Left kidney (tissue), 8 donors: ENCODE results near the gene CYP4F12. TPM values are rescaled to one million over a fixed set of nuclear protein-coding genes. Genes with fewer than 3 reads are reported as not detected.

Experiments used
- DNase-seq: peaks from one replicate; pipeline ENCODE4 v3.0.0-alpha.2; 2013
- long read RNA-seq, 8 donors: transcript quantifications; one replicate each; lab custom pipeline, GENCODE V29; 2026
- polyA plus RNA-seq: library from polyadenylated mRNA; unstranded; fragments of 120-200 nt; gene quantifications from one replicate; pipeline ENCODE4 v1.2.1, GENCODE V29; 2013; ENCODE audit not compliant: insufficient read length

CYP4F12 gene, protein sequence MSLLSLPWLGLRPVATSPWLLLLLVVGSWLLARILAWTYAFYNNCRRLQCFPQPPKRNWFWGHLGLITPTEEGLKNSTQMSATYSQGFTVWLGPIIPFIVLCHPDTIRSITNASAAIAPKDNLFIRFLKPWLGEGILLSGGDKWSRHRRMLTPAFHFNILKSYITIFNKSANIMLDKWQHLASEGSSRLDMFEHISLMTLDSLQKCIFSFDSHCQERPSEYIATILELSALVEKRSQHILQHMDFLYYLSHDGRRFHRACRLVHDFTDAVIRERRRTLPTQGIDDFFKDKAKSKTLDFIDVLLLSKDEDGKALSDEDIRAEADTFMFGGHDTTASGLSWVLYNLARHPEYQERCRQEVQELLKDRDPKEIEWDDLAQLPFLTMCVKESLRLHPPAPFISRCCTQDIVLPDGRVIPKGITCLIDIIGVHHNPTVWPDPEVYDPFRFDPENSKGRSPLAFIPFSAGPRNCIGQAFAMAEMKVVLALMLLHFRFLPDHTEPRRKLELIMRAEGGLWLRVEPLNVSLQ
- 1.1 TPM for polyA plus RNA-seq
- long read RNA-seq, donor 1, result 0 reads
- long read RNA-seq, donor 2, result 0 reads
- long read RNA-seq, donor 3, partial matches to known transcripts, result 0 of 1 reads
- long read RNA-seq, donor 3, other reads (novel, unspliced or antisense), result 0 of 1 reads
- long read RNA-seq, donor 4, result 0 reads
- long read RNA-seq, donor 5, result 0 reads
- long read RNA-seq, donor 6, result 0 reads
- long read RNA-seq, donor 7, result 0 reads
- long read RNA-seq, donor 8, result 0 reads

DNA sequence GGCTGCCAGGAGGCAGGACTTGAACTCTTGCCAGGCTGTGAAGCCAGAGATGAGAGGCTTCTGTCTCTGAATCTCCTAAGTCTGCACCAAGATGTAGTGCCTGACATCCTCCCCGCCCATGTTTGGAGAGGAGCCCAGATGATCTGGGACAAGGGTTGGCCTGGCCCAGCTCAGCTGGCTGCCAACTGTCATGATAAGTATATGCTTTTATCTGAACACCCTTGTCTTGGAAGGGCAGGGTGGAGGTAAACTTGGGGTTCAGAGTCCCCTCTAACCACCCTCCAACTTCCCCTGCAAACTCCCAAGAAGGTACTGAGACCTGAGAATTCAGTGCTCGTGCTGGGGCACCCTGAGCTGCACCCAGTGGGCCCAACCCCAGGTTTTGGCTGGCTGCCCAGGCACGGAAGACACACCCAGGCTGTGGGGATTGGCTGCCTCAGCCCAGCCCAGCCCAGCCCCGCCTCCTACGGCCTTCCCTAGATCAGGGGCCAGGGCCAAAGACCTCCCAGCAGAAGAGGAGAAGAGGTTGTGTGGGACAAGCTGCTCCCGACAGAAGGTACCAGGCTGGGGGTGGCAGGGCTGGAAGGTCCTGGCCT is at the start of gene CYP4F12:
TSS of gene CYP4F12 (plus strand) at position 508 of the 596 bp plus-strand sequence. CDS start 443 bp downstream, outside the sequence.
- no peak for DNase-seq

DNA sequence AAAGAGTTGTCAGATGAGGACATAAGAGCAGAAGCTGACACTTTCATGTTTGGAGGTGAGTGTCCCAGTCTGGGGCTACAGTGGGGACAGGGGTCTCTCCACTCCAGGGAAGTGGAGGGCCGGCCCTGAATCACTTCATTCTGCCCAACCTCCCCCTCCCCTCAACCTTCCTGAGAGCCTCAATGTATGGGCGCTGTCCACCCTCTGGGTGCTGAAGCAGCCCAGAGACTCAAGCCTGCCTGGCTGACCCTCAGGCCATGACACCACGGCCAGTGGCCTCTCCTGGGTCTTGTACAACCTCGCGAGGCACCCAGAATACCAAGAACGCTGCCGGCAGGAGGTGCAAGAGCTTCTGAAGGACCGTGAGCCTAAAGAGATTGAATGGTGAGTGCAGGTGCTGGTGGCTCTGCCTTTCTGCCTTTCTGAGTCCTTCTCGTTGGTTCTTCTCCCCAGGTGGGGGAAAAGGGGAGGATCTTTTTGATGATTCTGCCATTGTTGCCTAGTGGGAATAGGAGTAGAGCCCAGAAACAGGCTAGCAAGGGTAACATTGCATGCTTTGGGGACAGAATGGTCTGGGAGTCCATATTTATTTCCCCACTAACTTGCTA is 49.1 kb upstream of the CYP4F12 start:
- DNase-seq, result peak; percentile 29

DNA sequence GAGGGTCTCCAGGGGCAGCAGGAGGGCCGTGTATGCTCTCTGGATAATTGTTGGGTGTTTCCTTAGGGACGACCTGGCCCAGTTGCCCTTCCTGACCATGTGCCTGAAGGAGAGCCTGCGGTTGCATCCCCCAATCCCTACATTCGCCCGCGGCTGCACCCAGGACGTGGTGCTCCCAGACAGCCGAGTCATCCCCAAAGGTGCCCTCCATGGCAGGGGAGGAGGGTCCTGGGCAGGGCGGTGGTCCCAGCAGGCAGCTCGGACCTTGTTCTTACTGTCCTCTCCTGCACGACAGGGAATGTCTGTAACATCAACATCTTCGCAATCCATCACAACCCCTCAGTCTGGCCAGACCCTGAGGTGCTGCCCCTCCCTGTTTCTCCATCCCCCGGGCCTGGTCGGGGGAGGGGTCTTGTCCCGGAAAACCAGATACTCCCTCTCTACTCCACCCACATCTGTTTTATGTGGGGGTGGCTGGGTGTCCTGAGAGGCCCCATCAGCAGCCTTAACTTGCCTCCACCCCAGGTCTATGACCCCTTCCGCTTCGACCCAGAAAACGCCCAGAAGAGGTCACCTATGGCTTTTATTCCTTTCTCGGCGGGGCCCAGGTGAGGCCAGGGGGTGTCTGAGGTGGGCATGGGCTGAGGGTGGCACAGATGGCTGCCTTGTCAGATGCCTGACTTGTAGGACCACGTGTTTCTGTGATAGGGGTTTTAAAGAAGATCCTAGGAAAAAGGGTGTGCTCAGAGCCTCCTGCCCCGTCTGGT is 44.5 kb upstream of the CYP4F12 start:
- no peak for DNase-seq

DNA sequence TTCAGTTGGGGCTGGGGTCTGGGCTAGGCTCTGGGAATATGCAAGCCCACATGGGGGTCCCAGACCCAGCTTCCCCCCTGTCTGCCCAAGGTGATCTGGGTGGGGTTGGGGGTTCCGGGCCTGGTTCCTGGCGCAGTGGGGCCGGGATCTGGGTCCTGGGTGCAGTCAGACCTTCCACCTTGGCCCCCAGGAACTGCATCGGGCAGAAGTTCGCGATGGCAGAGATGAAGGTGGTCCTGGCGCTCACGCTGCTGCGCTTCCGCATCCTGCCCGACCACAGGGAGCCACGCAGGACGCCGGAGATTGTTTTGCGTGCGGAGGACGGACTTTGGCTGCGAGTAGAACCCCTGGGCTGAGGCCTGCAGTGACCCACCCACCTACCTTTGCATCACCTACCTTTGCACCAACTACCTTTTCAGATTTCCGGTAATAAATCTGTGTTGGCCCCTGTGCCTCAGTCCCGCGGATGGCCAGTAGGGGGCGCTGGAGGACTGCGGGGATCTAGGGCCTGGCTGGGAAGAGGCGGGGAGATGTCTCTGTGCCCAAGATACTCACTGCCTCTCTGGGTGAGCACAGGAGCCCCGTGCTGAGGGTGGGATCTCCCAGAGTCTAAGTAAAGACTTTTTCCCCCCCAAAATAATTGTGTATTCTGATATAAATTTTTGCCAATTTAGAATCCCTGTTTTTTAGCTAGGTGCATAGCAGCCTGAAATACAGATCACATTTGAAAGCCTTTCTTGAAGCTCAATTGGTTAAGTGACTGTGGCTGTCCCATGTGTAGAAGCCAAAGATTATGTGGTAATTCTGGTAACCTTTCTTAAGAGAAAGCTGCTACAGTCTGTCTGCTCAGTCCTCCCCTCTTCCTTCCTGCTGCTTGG is 43.6 kb upstream of the CYP4F12 start:
- DNase-seq, result peak; percentile 27

DNA sequence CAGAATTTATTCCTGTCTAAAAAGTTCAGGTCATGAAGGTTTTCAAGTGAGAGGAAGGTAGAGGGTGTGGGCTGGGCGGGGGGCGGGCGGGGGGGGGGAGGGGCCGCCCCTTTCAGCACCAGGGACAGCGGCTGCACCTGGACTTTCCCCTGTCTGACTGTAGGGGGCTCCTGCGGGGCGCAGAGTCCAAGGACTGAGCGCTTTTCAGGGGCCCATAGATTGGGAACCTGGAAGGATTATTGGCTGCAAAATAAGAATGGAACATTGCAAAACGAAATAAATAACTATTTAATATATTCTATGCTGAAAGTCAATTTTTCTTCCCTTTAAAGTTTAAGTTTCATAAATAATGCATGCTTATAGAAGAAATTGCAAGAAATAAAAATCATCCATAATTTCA is 41.1 kb upstream of the CYP4F12 start:
- no peak for DNase-seq

DNA sequence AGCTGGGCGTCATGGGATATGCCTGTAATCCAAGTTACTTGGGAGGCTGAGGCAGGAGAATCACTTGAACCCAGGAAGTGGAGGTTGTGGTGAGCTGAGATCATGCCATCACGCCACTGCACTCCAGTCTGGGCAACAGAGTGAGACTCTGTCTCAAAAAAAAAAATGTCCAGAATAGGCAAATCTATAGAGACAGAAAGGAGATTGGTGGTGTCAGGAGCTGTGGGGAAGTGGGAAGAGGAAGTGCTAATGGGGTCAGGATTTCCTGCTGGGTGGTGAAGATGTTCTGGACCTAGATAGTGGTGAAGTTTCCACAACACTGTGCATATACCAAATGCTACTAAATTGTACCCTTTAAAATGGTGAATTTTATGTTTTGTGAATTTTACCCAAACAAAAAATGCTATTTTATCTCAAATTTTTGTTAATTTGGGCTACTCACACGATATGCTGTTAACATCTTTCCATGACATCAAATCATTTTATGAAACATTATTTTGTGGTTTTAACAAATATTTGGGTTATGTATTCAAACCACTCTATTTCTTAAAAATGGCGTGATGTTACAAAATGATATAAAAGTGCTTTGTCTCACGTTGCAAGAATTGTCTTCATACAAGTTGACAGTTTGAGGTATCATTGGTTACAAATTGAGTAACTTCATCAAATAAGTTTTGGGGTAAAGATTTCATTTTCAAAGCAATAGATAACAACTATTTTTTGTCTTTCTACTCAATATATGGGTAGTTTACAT is 39.6 kb upstream of the CYP4F12 start:
- no peak for DNase-seq

DNA sequence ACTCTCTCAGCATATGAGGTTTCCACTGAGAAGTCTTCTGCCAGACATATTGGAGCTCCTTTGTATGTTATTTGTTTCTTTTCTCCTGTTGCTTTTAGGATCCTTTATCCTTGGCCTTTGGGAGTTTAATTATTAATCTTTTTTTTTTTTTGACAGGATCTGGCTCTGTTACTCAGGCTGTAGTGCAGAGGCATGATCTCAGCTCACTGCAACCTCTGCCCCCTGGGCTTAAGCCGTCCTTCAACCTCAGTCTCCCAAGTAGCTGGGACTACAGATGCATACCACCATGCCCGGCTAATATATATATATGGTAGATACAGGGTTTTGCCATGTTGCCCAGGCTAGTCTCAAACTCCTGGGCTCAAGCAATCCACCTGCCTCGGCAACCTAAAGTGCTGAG is 38.8 kb upstream of the CYP4F12 start:
- DNase-seq, result no peak

DNA sequence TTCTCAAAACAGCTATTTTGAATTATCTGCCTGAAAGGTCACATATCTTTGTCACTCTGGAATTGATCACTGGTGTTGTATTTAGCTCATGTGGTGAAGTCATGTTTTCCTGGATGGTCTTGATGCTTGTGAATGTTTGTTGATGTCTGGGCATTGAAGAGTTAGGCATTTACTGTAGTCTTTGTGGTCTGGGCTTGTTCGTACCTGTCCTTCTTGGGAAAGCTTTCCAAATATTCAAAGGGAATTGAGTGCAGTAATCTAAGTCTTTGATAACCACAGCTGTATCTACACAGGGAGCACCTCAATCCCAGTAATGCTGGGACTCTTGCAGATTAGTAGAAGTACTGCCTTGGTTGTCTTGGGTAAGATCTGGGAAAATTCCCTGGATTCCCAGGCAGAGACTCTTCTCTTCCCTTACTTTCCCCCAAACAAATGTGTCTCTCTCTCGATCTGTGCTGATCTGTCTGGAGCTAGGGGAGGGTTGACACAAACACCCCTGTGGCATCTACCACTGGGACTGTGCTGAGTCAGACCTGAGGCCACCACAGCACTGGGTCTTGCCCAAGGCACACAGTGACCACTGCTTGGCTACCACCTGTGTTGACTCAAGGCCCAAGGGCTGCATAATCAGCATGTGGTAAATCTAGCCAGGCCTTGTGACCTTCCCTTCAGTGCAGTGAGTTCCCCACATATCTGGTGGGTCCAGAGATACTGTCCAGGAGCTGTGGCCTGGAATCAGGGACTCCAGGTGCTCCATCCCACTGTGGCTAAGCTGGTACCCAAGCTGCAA is 37.7 kb upstream of the CYP4F12 start:
- no peak for DNase-seq

DNA sequence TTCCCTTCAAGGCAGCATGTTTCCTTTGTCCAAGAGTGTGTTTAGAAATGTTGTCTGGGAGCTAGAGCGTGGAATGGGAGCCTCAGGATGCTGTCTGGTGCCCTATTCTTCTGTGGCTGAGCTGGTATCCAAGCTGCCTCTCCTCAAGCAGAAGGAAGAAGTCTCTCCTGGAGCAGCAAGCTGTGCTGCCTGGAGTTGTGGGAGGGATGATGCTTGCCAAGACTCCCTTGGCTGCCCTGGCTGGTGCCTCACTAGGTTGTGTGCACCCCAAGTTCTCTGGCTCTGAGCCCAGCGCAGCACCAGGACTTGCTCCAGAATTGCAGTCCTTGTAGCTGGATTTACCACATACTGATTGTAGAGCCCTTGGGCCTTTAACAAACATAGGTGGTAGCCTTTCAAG is 36.9 kb upstream of the CYP4F12 start:
- no peak for DNase-seq

DNA sequence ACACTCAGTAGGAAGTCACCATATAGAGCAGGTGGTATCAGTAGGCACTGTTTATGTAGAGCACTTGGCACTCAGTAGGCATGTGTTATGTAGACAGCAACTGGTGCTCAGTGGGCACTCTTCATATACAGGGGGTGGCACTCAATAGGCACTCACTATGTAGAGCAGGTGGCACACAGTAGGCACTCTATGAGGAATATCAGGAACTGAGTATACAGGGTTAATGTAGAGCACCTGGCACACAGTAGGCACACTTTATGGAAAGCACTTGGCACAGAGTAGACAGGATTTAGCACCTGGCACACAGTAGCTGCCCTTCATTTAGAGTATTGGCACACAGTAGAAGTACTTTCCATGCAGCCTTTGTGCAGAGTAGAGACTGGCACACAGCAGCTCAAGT is 33.3 kb upstream of the CYP4F12 start:
- no peak for DNase-seq

DNA sequence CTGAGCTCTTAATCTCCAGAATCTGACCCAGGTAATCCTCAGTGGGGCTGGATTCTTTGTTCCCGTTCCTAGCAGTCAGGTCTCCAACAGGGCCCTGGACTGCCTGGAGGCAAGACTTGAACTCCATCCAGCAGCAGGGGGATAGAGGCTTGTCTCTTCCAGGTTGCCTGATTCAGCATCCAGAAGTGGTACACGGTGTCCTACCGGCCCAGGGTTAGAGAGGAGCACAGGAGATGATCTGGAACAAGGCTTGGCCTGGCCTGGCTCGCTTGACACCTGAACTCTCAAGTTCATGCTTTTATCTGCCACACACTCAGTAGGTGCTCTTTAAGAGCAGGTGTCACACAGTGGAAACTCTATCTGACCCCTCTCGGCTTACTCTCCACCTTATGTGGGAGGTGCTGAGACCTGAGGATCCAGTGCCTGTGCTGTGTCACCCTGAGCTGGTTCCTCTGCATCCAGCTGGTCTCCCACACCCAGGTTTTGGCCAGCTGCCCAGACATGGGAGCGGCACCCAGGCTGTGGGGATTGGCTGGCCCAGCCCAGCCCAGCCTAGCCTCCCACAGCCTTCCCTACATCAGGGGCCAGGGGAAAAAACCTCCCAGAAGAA is 32.5 kb upstream of the CYP4F12 start, which contains the start of gene CYP4F3:
TSS of gene CYP4F3 (plus strand) at position 604 of the 610 bp plus-strand sequence. CDS start 519 bp downstream, outside the sequence.
- DNase-seq, result peak; percentile 5

DNA sequence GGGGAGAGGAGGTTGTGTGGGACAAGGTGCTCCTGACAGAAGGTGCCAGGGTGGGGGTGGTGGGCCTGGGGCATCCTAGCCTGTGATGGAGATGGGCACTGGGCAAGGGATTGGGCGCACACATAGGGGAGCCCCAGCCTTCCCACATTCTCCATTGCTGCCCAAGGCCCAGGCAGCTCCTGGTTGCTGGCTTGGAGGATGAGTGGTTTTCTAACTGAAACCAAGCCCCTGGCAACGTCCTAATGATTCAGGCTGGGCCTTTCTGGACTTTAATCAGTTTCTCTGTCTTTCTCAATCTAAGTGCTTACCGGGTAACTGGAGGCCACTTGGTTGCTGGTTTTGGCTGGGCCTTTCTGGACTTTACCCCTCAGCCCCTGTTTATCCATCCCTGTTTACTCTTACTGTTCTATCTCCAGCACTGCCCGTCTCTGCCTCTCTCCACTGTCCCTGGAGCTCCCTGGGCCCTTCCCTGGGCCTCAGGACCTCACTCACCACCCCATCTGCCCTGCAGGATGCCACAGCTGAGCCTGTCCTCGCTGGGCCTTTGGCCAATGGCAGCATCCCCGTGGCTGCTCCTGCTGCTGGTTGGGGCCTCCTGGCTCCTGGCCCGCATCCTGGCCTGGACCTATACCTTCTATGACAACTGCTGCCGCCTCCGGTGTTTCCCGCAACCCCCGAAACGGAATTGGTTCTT is 31.8 kb upstream of the CYP4F12 start:
- no peak for DNase-seq

DNA sequence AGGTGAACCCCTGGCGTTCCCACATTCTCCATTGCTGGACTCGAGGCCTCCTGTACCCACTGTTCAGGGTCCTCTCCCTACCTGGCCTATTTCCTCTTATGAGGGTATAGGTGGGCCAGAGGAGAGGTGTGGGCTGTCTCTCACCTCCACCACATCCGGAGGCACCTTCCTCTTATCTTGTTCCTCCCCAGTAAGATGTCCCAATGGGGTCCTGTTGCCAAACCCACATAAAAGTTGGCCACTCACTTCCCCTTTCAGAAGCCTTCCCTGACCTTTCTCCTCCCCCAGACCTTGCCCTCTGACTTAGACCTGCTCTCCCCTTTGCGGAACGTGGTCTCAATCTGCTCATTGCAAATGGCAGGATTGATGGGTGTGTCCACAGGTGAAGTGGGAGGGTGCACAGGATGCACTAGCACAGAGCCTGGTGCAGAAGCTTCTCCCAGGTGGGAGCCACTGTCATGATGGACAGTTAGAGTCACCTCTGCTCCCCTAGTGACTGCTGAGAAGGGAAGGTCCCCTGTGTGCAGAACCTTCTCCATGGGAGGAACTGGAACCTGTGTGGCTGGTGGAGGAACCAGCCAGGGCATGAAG is 30.9 kb upstream of the CYP4F12 start:
- no peak for DNase-seq

DNA sequence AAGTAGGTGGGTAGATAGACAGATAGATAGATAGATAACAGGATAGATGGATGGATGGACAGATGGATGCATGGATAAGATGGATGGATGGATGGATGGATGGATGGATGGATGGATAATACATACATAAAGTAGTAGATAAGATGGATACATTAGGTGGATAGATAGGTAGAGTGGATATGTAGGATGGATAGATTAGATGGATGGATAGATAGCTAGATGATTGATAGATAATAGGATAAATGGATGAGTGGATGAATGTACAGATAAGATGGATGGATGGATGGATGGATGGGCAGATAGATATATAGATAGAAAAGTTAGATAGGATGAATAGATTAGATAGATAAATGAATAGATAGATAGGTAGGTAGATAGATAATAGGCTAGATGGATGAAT is 30.1 kb upstream of the CYP4F12 start:
- DNase-seq, result no peak

DNA sequence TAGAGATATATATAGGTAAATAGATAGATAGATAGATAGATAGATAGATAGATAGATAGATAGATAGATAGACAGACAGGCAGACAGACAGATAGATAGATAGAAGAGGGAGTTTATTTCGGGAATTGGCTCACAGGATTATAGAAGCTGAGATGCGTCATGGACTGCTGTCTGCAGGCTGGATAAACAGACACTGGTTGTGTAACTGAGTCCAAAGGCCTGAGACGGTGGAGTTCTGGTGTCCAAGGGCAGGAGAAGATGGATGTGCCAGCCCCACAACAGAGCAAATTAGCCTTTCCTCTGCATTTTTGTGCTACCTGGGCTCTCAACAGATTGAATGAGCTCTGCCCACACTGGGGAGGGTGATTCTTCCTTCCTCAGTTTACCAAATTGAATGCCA is 29.5 kb upstream of the CYP4F12 start:
- DNase-seq, result no peak

DNA sequence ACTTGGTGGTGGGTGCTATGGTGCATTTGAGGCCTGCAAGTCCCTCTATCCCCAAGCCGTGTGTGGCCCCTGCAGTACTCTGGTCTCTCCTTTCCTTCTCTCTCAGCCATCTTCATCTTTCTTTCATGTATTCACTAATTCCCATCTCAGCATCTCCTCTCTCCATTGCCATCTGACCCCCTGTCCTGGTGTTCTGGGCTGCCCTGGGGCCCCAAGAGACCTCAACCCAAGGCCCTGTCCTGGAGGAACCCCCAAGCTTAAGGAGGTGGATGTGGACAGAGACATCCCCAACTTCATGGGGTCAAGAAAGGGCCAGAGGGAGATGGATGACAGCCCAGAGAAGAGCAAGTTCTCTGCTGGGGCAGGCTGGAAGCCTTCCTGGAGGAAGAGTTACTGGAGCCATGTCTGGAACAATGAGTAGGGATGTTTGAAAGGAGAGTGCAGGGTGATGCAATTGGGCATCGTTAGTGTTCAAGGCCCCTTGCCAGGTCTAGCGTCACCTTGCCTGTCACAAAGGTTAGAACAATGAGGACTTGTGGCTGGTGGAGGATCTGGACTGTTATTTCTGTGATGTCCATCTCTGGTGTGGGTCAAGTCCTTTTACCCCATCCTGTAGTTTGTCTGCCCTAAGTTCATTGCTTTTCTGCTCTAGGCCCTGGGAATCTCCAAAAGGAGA is 28.7 kb upstream of the CYP4F12 start:
- DNase-seq, result no peak

DNA sequence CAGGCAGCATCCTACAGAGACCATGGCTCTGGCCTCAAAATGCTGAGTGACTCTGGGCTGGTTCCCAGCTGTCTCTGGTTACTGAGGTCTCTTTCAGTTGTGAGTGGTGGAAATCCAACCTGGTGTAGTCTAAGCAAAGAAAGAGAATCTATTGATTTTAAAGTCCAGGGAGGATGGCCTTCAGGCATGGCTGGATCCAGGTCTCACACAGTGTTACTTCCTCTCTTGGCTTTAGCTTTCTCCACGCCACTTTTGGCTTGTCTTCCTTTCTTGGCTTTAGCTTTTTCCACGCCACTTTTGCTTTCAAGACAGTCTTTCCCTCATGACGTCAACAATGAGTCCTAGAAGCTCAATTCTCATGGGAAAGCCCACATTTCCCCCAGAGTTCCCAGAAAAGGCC is 28.1 kb upstream of the CYP4F12 start:
- DNase-seq, result no peak
